Measurements from ENCODE around the gene ABHD5.

ABHD5 gene

GRCh38 chr3:43687499-43687811, 3.3 kb upstream of the ABHD5 start:
- Histone ChIP-seq H3K27ac (ENCODE audit: low read depth, low read length) (no peak overlapping the region), H3F3A (ENCODE audit: control insufficient read depth, insufficient read depth) (peaks cover 3% of the 10 kb centered on the region), H3K27me3 (ENCODE audit: control insufficient read depth, low read length) (peaks cover 8% of the 10 kb centered on the region; the same call in 1 of the 2 replicates), H3K4me2 (ENCODE audit: low read length) (no peak overlapping the region), H3K4me3 (ENCODE audit: low read length) (no peak overlapping the region), H3K4me1 (ENCODE audit: control insufficient read depth, low read length) (peaks cover 19% of the 10 kb centered on the region), H3K79me2 (ENCODE audit: control insufficient read depth, low read length) (peaks cover 9% of the 10 kb centered on the region), H3K9me2 (replicated peaks; ENCODE audit: control insufficient read depth, low read length) (no peaks in the 10 kb centered on the region; the same call in 1 of the 2 replicates), H3K9me3 (ENCODE audit: control insufficient read depth, insufficient read depth, low read length) (no peaks in the 10 kb centered on the region), H4K20me1 (ENCODE audit: control insufficient read depth, insufficient read depth, low read depth, low read length) (no peaks in the 10 kb centered on the region), H3K36me3 (ENCODE audit: control insufficient read depth, low read length) (no peaks in the 10 kb centered on the region)
- TF ChIP-seq EZH2phosphoT487 (IDR thresholded peaks at IDR 0.05; ENCODE audit: borderline replicate concordance, low read length): no peak
- TF ChIP-seq, protein P1, sequence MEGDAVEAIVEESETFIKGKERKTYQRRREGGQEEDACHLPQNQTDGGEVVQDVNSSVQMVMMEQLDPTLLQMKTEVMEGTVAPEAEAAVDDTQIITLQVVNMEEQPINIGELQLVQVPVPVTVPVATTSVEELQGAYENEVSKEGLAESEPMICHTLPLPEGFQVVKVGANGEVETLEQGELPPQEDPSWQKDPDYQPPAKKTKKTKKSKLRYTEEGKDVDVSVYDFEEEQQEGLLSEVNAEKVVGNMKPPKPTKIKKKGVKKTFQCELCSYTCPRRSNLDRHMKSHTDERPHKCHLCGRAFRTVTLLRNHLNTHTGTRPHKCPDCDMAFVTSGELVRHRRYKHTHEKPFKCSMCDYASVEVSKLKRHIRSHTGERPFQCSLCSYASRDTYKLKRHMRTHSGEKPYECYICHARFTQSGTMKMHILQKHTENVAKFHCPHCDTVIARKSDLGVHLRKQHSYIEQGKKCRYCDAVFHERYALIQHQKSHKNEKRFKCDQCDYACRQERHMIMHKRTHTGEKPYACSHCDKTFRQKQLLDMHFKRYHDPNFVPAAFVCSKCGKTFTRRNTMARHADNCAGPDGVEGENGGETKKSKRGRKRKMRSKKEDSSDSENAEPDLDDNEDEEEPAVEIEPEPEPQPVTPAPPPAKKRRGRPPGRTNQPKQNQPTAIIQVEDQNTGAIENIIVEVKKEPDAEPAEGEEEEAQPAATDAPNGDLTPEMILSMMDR (IDR thresholded peaks at IDR 0.05; ENCODE audit: low read depth, low read length, poor library complexity, severe bottlenecking): no peak

GRCh38 chr3:43688245-43688650, 2.5 kb upstream of the ABHD5 start:
- Histone ChIP-seq H3K4me3 (ENCODE audit: low read length) (no peak overlapping the region), H3K36me3 (ENCODE audit: control insufficient read depth, low read length) (no peaks in the 10 kb centered on the region), H3K27me3 (ENCODE audit: control insufficient read depth, low read length) (peaks cover 8% of the 10 kb centered on the region; the same call in 1 of the 2 replicates), H3K9me2 (replicated peaks; ENCODE audit: control insufficient read depth, low read length) (no peaks in the 10 kb centered on the region; the same call in 1 of the 2 replicates), H3K4me1 (ENCODE audit: control insufficient read depth, low read length) (peaks cover 26% of the 10 kb centered on the region), H4K20me1 (ENCODE audit: control insufficient read depth, insufficient read depth, low read depth, low read length) (no peaks in the 10 kb centered on the region), H3K27ac (ENCODE audit: low read depth, low read length) (no peak overlapping the region), H3K9me3 (ENCODE audit: control insufficient read depth, insufficient read depth, low read length) (no peaks in the 10 kb centered on the region), H3K79me2 (ENCODE audit: control insufficient read depth, low read length) (peaks cover 17% of the 10 kb centered on the region), H3F3A (ENCODE audit: control insufficient read depth, insufficient read depth) (peaks cover 3% of the 10 kb centered on the region), H3K4me2 (ENCODE audit: low read length) (no peak overlapping the region)
- no peak for TF ChIP-seq EZH2phosphoT487 (IDR thresholded peaks at IDR 0.05; ENCODE audit: borderline replicate concordance, low read length)
- TF ChIP-seq, protein P1 (IDR thresholded peaks at IDR 0.05; ENCODE audit: low read depth, low read length, poor library complexity, severe bottlenecking): no peak

- Histone ChIP-seq H3F3A (ENCODE audit: control insufficient read depth, insufficient read depth) (peaks cover 3% of the 10 kb centered on the region), H3K4me1 (ENCODE audit: control insufficient read depth, low read length) (peaks cover 26% of the 10 kb centered on the region), H3K36me3 (ENCODE audit: control insufficient read depth, low read length) (no peaks in the 10 kb centered on the region), H3K4me3 (ENCODE audit: low read length) (no peak overlapping the region), H3K9me3 (ENCODE audit: control insufficient read depth, insufficient read depth, low read length) (no peaks in the 10 kb centered on the region), H3K9me2 (replicated peaks; ENCODE audit: control insufficient read depth, low read length) (no peaks in the 10 kb centered on the region; the same call in 1 of the 2 replicates), H3K27ac (ENCODE audit: low read depth, low read length) (no peak overlapping the region), H3K79me2 (ENCODE audit: control insufficient read depth, low read length) (peaks cover 26% of the 10 kb centered on the region), H4K20me1 (ENCODE audit: control insufficient read depth, insufficient read depth, low read depth, low read length) (no peaks in the 10 kb centered on the region), H3K27me3 (ENCODE audit: control insufficient read depth, low read length) (peaks cover 8% of the 10 kb centered on the region; the same call in 1 of the 2 replicates), H3K4me2 (ENCODE audit: low read length) (no peak overlapping the region)
- no peak for TF ChIP-seq EZH2phosphoT487 (IDR thresholded peaks at IDR 0.05; ENCODE audit: borderline replicate concordance, low read length)
- TF ChIP-seq, protein P1 (IDR thresholded peaks at IDR 0.05; ENCODE audit: low read depth, low read length, poor library complexity, severe bottlenecking): no peak
Observed at GRCh38 chr3:43689166-43689565, 1.6 kb upstream of the ABHD5 start.
